ENCODE data around the gene GPR68.
"Not testable (repeated sequence)": the region's sequence is repeated elsewhere in the genome, so short reads cannot be mapped to it uniquely, and the experiment has no call there.

The GPR68 gene

DNA sequence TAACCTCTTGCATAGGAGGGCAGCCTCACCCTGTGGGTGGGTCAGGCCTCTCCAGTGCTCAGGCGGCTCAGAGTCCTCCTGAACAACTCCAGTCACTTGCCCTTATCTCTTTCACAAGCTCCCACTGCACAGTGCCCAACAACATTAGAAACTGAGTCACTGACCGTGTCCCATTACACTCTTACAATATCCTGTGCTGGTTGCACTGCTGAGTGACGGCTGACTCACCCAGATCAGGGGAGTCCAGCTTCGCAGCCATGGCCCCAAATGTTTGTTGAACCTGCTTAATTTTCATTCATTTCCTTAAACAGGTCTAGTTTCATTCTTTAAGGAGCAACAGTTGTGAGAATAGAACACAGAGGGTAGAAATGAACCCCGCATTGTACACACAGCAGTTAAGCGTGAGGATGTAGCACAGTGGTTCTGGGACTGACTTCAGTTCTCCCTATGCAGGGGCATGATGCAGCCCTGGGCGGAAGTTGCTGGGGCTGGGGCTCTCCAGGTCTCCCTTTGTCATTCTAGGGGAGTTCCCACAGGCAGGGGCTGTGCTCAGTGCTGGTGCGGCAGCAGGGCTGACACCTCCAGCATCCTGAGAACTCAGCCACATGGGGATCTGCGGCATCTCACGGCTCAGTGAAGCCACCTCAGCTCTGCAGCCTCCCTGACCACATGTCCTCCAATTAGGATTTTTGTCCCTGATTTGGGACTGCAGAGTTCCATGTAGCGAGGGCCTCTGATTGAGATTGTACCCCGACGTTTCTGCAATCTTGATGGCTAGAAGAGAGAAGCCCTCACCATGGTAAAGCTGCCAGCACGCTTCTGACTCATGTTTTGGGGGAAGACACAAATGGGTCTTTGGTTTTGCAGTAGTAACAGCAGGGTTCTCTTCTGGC lies 16.1 kb downstream of the GPR68 start:
- FAIRE-seq = no peak

DNA sequence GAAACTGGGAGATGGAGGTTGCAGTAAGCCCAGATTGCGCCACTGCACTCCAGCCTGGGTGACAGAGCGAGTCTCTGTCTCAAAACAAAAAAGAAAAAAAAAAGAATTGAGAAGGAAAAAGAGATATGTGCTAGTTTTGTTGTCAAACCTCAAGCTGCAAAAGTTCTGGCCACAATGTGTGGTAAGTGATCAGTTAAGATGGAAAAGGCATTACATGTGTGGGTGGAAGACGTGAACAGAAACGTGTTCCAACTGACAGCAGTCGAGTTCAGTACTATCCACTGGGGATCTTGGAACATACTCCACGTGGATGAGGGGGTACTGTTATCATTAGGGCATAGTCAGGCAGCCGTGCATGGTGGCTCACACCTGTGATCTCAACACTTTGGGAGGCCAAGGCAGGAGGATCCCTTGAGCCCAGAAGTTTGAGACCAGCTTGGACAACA lies 17.3 kb downstream of the GPR68 start:
- FAIRE-seq = no peak

DNA sequence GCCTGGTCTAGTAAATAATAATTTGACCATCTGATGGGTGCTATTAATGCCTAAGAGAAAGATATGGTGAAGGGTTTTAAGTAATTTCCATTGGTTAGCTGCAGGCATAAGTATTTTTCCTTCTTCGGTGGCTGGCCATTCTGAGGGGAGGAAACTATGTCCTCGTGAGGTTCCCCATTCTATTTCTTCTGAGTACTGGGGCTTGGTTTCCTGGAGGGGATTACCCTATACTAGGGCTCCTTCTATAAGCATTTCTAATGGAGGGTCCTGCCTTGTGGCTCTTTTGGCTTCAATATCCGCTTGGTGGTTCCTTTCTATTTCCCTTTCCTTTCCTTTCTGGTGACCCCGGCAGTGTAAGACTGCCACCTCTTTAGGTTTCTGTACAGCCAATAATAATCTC lies 18.1 kb downstream of the GPR68 start:
- FAIRE-seq = not testable (repeated sequence)

DNA sequence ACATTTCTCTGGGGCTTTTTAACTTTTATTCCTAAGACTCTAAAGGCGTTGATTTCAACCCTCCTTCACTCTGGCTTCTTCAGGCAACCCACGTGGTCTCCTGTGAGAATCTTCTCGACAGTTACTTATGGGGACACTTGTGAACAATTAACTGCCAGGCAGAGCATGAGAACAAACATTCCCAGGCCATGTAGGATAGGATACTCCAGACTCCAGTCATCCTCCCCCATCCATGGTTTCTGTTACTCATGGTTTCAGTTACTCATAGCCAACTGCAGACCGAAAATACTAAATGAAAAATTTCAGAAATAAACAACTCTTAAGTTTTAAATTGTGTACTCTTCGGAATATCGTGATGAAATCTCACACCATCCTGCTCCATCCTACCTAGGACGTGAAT lies 19.5 kb downstream of the GPR68 start:
- FAIRE-seq = no peak

DNA sequence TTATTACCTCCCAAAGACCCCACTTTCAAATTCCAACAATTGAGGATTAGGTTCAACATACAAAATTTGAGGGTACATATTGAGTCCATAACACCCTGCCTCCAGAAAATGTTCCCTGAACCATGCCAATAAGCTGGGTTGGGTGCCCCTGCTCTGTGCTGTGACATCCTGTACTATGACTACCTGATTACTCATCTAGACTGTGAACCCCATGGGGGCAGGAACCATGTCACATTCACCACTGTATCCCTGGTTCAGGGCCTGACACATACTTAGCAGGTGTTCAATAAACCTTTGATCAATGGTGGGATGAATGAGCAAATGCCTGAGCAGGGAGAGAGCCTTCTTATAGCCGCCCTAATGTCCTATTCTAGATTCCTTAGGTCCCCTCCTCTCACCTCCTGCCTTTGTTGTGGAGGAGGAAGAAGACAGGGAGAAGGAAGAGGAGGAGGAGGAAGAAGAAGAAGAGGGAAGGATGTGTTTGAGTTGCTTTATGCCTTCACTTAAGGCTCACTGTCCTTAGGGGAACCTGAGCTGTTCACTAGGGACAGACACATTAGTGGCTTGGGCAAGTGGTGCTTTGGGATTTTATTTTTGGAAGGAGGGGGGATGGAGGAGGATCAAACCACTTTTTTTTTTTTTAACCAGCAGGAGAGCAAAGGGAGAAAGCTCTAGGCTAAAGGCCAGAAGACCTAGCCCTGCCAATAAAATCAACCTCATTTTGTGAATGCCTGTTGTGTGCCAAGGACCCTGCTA lies 21.3 kb downstream of the GPR68 start:
- FAIRE-seq = no peak

DNA sequence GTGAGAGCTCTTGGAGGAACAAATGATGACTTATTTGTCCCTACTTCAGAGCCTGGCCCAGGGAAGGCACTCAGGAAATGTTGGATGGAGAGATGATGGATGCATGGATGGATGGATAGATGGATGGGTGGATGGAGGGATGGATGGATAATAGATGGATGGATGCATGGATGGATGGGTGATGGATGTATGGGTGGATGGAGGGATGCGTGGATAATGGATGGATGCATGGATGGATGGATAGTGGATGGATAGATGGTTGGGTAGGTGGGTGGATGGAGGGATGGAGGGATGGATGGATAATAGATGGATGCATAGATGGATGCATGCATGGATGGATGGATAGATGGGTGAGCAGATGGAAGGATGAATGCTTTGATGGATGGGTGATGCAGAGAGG lies 23.2 kb downstream of the GPR68 start:
- FAIRE-seq = no peak

DNA sequence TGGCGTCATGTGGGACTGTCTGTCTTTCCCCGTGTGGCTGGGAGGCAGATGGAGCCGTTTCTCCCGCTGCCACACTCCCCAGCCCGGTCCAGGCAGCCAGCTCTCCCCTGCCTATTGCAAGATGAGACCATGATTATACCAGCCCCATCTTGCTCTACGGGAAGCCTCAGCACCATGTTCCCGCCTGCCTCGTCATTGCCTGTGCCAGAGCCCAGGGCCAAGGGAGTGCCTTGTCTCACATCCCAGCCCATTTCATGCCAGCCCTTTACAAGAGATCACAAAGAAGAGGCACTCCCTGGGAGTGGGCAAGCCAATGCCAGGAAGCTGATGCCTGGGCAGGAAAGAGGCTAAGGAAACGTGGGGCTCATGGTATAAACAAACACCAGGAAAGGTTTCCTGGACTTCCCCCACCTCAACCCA lies 23.9 kb downstream of the GPR68 start:
- FAIRE-seq = no peak

DNA sequence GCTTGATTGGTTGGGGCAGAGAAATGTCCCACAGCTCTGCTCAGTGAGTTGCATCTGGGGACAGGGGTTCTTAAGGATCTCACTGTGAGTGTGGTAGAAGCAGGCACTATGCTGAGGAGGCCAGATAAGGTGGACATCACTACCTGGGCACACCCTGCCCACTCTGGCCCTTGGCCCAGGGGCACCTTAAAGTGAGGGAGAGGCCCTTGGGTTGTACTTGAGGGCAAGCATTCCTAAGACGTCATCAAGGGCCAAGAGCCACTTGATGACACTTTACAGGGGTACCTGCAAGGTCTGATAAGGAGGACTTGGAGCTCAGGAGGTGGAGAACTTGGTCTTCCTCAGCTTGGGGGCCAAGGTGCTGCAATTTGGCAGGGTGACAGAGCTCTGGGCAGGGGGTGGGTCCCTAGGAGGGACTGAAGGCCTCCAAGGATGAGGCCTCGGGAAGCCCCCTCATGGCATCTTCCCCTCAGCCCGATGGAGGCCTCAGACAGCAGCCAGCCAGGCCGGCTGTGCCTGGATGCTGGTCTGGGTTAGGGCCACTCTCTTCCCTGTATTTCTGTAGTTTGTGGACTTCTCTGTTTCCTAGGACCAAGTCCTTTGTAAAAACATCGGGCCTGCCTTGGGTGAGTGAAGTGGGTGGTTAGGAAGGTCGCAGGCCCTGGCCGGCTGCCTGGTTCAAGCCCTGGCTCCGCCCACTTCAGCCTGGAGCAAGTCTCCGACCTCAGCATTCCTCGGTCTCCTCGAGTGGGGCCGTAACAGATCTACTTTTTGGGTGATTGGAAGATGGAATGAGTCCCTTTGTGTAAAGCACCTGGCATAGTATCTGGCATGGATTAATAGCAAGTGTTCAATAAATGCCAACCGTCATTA lies 24.8 kb downstream of the GPR68 start:
- FAIRE-seq = no peak

DNA sequence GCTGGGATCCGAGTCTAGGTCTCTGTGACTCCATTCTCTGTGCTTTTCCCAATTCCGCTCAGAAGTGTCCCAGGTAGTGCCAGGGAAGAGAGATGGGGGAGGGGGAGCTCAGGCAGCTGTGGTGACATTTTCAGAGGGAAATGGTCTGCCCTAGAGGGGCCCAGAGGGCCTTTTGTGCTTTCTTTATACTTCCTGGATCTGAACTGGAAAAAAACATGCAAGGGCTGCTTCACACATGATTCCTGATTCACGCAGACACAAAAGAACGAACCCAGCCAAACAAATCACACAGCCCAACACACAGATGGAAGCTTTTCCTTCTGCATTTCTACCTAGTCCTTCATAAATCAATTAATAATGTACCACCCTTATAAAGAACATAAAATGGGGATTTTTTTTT lies 26.5 kb downstream of the GPR68 start:
- no peak for FAIRE-seq

DNA sequence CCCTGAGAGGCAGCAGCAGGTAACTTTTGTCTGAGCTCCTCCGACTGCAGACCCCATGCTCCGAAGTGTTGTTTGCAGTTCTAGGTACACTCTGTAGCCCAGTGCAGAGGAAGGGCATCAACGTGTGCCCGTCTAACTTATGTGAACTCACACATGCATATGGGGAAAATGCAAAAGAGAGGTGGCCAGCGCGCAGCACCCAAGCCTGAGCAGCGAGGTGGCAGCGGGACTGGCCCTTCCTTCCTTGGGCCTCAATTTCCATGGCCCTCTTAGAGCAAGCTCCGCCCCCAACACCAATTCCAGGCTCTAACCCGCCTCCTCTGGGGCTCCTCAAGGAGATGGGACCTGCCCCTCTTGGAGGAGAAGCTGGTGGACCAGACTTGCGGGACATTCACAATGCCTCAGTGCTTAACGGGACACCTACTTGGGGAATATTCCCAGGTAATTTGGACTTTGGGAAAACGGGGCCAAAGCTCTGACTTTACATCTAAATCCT lies 27.7 kb downstream of the GPR68 start:
- no peak for FAIRE-seq

DNA sequence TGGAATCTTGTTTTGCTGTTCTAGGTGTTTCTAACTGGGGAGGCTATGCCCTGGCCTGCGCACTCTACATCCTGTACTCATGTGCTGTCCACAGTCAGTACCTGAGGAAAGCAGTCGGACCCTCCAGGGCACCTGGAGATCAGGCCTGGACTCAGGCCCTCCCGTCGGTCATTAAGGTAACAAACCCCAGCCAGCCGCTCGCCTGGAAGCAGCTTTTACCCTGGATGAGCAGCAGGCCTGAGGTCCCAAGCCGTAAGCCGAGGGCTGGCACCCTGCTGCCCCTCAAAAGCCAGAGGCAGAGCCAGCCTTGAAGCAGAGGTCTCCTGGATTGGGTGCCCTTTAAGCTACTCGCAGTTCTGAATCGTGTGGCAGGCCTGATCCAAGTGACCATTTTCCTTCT lies 29.1 kb downstream of the GPR68 start:
- FAIRE-seq = no peak

DNA sequence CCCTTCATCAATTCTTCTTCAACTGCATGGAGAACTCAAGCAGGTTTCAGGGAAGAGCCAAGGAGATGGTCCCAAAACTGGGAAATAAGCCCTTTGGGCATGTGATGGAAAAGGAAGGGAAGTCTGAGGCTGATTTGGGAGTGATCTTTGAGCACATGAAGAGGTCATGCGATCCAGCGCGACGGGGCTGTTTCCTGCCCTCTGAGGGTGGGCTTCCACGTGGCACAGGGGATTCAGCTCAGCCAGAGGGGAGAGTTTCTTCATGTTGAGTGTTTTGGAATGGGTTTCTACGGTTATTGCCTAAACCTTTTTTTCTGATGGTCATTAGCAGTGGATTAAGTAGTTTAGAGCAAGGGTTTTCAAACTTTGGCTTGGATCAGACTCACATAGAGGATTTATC lies 30.2 kb downstream of the GPR68 start:
- no peak for FAIRE-seq

DNA sequence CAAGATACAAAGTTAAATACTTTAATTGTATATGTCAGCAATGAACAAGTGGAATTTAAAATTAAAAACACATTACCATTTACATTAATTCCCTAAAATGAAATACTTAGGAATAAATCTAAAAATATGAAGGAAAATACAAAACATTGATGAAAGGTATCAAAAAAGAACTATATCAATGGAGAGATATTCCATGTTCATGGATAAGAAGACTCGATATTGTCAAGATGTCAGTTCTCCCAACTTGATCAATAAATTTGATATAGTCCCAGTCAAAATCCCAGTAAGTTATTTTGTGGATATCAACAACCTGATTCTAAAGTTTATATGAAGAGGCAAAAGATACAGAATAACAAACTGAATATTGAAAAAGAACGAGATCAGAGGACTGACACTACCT lies 33.5 kb downstream of the GPR68 start:
- FAIRE-seq = no peak

DNA sequence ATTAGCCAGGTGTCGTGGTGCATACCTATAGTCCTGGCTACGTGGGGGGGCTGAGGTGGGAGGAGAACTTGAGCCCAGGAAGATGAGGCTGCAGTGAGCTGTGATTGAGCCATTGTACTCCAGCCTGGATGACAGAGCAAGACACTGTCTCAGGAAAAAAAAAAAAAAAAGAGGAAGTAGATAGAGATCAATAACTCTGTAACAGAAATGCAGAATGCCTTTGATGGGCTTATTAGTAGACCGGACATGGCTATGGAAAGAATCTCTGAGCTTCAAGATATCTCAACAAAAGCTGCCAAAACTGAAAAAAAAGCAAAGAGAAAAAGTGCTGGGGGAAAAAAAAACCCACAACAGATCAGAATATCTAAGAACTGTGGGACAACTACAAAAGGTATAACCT lies 37.5 kb downstream of the GPR68 start:
- FAIRE-seq = no peak

DNA sequence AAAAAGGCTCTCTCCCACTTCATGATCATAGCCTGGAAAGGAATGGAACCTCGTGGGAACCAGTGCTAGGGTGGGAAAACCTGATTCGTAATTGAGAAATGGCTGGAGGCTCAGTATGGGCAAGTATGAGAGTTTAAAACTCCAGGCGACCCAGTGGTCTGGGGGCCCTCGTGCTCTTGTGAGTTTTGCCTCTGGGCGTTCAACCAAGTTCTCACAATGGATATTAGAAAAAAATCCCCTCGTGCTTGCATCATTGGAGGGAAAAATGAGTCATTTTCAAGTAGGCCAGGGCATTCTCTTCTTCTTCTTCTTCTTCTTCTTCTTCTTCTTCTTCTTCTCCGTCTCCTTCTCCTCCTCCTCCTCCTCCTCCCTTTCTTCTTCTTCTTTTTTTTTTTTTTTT lies 39.0 kb downstream of the GPR68 start:
- no peak for FAIRE-seq

DNA sequence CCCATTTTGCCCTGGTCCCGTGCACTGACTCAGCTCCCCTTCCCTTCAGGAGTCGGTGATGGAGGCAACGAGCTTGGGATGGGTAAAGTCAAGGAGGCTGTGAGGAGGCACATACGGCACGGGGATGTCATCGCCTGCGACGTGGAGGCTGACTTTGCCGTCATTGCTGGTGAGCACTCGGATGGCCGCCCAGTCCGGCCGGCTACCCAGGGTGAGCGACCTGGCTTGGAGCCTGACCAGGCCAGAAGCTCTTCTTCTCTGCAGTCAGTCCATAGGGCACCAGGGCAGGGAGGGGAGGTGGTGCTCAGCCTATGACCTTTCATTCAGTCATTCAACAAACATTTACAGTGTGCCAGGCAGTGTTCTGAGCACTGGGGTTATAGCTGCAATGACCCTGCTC lies 39.8 kb downstream of the GPR68 start:
- no peak for FAIRE-seq

DNA sequence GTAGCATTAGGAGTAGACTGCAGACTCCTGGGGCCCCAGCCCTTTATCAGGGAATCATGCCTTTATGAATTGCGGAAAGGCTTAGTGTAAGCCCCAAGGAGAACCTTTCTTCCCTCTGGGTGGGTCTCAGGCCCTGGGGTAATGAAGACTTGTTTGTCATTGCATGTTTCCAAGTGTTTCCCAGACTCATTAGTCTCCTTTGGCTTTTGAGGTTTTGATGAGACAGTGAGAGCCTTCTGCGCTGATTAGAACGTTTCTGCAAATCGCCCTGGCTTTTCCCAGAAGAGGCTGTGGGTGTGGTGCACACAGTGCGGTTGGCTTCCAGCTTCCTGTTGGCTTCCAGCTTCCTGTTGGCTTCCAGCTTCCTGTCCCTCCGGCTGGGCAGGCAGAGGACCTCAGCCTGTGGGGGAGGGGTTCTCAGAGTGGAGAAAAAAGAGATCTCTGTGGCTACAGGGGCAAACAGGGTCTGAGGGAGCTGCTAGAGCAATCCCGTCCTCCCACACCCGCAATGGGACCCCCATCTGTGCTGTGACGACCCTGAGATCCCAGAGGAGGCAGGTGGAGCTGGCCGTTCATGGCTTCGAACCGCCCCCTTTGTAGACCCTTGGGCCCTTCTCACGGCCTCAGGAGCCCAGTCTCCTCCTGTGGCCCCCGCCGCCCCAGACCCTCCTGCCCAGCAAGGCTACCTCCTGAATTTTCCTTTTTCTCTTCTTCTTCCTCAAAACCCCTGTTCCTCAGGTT lies 42.1 kb downstream of the GPR68 start:
- no peak for FAIRE-seq

DNA sequence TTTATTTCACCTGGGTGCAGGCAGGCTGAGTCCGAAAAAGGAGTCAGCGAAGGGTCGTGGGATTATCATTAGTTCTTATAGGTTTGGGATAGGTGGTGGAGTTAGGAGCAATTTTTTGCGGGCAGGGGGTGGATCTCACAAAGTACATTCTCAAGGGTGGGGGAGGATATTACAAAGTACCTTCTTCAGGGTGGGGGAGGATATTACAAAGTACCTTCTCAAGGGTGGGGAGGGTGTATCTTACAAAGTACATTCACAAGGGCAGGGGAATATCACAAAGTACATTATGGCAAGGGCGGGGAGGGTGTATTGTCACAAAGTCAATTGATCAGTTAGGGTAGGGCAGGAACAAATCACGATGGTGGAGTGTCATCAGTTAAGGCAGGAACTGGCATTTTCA lies 43.7 kb downstream of the GPR68 start:
- FAIRE-seq = not testable (repeated sequence)

DNA sequence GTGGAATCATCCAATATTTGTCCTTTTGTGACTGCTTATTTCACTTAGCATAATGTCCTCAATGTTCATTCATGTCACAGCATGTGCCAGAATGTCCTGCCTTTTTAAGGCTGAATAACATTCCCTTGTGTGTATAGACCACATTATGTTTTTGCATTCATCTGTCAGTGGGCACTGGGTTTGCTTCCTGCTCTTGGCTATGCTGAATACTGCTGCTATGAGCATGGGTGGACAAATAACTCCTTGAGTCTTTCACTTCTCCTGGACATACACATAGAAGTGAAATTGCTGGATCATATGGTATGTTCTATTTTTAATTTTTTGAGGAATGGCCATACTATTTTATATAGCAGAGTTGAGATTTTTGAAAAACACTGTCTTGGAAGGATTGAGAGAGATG lies 46.9 kb downstream of the GPR68 start:
- no peak for FAIRE-seq

DNA sequence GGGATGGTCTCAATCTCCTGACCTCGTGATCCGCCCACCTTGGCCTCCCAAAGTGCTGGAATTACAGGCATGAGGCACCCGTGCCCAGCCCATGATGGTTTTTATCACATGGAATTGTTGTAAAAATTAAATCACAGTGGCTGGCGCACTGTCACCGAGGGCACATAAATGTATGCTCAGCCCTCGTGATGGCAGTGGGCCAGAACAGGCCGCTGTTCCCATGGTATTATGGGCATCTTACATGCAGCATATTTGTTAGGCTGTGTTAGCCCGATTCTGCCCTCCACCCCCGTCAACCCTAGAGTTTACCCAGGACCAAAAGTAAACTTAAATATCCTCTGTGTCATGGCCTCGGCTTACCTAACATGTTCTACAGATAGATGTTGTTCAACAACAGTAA lies 48.6 kb downstream of the GPR68 start:
- no peak for FAIRE-seq

DNA sequence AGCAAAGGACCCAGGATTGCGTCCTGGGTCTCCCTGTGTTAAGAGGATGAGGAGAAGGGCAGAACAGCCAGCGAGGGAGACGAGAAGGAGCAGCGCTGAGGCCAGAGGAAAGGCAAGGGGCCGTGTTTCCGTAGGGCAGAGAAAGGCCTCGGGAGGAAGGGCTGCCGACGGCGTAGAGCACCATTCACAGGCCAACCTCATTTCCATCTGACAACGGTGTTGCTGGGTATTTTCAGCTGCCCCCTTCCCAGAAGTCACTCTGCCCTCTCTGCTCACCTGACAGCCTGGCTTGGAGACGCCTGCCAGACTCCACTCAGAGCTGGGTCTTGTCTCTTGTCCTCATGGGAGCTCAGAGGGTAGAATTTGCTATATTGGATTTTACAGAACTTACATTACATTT lies 51.4 kb downstream of the GPR68 start:
- FAIRE-seq = no peak

DNA sequence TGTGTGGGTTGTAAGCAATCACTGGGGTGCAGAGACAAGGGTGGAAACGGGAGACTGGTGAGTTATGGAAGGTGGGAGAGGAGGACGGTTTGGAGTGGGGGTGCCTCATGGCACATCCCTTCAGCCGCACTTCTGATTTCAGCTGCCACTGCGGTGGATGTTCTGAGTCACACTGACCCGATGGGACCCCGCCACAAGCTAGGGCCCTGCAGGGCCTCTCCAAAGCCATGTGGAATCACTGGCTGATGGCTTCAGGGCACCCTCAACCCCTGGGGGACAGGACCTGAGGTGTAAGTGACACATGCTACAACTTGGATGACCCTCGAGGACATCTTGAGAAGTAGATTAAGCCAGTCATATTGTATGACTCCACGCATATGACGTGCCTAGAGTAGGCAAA lies 53.7 kb downstream of the GPR68 start:
- no peak for FAIRE-seq
